Astrocyte (in vitro differentiated cells and primary cell): ENCODE results near the gene HOXA6. TPM values are rescaled to one million over a fixed set of nuclear protein-coding genes. Genes with fewer than 3 reads are reported as not detected.

ENCODE experiments used
- DNase-seq: peaks from one replicate; pipeline ENCODE4 v3.0.0-alpha.2; 2010; ENCODE audit warnings: low read depth
- FAIRE-seq: peaks from 2 replicates; lab custom pipeline; 2011; peaks lifted over from hg19 to GRCh38; lab: Jason Lieb, UNC
- H2AFZ ChIP-seq: 2 replicates; pipeline ENCODE4 v1.6.0; 2012; ENCODE audit warnings: low read depth, low read length, inconsistent platforms
- H3K27ac ChIP-seq: 2 replicates; pipeline ENCODE4 v1.5.1; 2011; ENCODE audit warnings: low read depth, low read length, inconsistent platforms
- H3K27me3 ChIP-seq: 2 replicates; pipeline ENCODE4 v1.6.0; 2011; ENCODE audit warnings: low read length, inconsistent platforms; ENCODE audit not compliant: insufficient read depth
- H3K36me3 ChIP-seq: 2 replicates; pipeline ENCODE4 v1.5.1; 2011; ENCODE audit warnings: low read length, inconsistent platforms; ENCODE audit not compliant: insufficient read depth
- H3K4me1 ChIP-seq: 2 replicates; pipeline ENCODE4 v1.5.1; 2011; ENCODE audit warnings: low read length, inconsistent platforms; ENCODE audit not compliant: insufficient read depth
- H3K4me2 ChIP-seq: 2 replicates; pipeline ENCODE4 v1.6.0; 2012; ENCODE audit warnings: low read length, inconsistent platforms
- H3K4me3 ChIP-seq: 2 replicates; pipeline ENCODE4 v1.5.1; 2011; ENCODE audit warnings: low read depth, mild to moderate bottlenecking, low read length, inconsistent platforms; ENCODE audit not compliant: insufficient read depth
- H3K79me2 ChIP-seq: 2 replicates; pipeline ENCODE4 v1.6.0; 2012; ENCODE audit warnings: mild to moderate bottlenecking, low read length, inconsistent platforms; ENCODE audit not compliant: insufficient read depth
- H3K9ac ChIP-seq: 2 replicates; pipeline ENCODE4 v1.6.0; 2012; ENCODE audit warnings: mild to moderate bottlenecking, low read length, inconsistent platforms
- H3K9me3 ChIP-seq: 2 replicates; pipeline ENCODE4 v1.5.1; 2012; ENCODE audit warnings: low read depth, mild to moderate bottlenecking, low read length, inconsistent platforms; ENCODE audit not compliant: insufficient read depth
- H4K20me1 ChIP-seq: 2 replicates; pipeline ENCODE4 v1.6.0; 2012; ENCODE audit warnings: low read length, inconsistent platforms; ENCODE audit not compliant: insufficient read depth
- H3K27ac Mint-ChIP-seq: one replicate; pipeline ENCODE4 v1.8.0; 2021; ENCODE audit warnings: mild to moderate bottlenecking, mixed read lengths; ENCODE audit not compliant: unreplicated experiment
- H3K27me3 Mint-ChIP-seq: one replicate; pipeline ENCODE4 v1.8.0; 2021; ENCODE audit warnings: low read depth, mixed read lengths; ENCODE audit not compliant: unreplicated experiment
- H3K36me3 Mint-ChIP-seq: one replicate; pipeline ENCODE4 v1.8.0; 2021; ENCODE audit warnings: low read depth, mixed read lengths; ENCODE audit not compliant: unreplicated experiment
- H3K4me1 Mint-ChIP-seq: one replicate; pipeline ENCODE4 v1.8.0; 2021; ENCODE audit warnings: low read depth, mixed read lengths; ENCODE audit not compliant: unreplicated experiment
- H3K4me3 Mint-ChIP-seq: one replicate; pipeline ENCODE4 v1.8.0; 2021; ENCODE audit warnings: mild to moderate bottlenecking, moderate library complexity, mixed read lengths; ENCODE audit not compliant: unreplicated experiment
- H3K9me3 Mint-ChIP-seq: one replicate; pipeline ENCODE4 v1.8.0; 2021; ENCODE audit warnings: mild to moderate bottlenecking, mixed read lengths; ENCODE audit not compliant: unreplicated experiment
- CTCF ChIP-seq: IDR thresholded peaks from 2 replicates; pipeline ENCODE4 v1.5.1; 2011; ENCODE audit warnings: low read depth, mild to moderate bottlenecking, inconsistent platforms, low read length, moderate library complexity; ENCODE audit not compliant: insufficient read depth
- EZH2 ChIP-seq: IDR thresholded peaks from 2 replicates; pipeline ENCODE4 v1.6.1; 2012; ENCODE audit warnings: mild to moderate bottlenecking, low read length, inconsistent platforms; ENCODE audit not compliant: insufficient read depth
- total RNA-seq: library from RNA; stranded (reverse); gene quantifications from 2 replicates; pipeline ENCODE4 v1.2.1, GENCODE V29; 2021

Gene HOXA6
- total RNA-seq, 1 donor from 2014 or later: not detected

GRCh38 chr7:27192546-27193334 is 45.2 kb upstream of the HOXA6 start:
- Histone ChIP-seq H3K79me2 (no peaks in the 10 kb centered on the region), H3K9me3 (peaks cover 3% of the 10 kb centered on the region), H3K27ac (no peak overlapping the region), H4K20me1 (peaks cover 14% of the 10 kb centered on the region), H2AFZ (no peak overlapping the region), H3K9ac (no peak overlapping the region), H3K4me3 (no peak overlapping the region), H3K36me3 (no peaks in the 10 kb centered on the region), H3K4me2 (peak overlapping the region; percentile 62), H3K27me3 (peaks cover 98% of the 10 kb centered on the region), H3K4me1 (peaks cover 3% of the 10 kb centered on the region)
- Mint-ChIP-seq H3K27ac (peak overlapping the region; percentile 26), H3K4me3 (no peak overlapping the region), H3K9me3 (peaks cover 12% of the 10 kb centered on the region), H3K4me1 (no peaks in the 10 kb centered on the region), H3K27me3 (peaks cover 89% of the 10 kb centered on the region), H3K36me3 (no peaks in the 10 kb centered on the region)
- no peak for DNase-seq
- FAIRE-seq: no peak
- TF ChIP-seq EZH2: peak; percentile 57
- TF ChIP-seq CTCF: no peak

GRCh38 chr7:27191833-27192545 is 44.4 kb upstream of the HOXA6 start:
- H3K79me2 ChIP-seq: no peaks in the 10 kb centered on the region
- no peaks in the 10 kb centered on the region for H3K36me3 Mint-ChIP-seq
- FAIRE-seq: no peak

More at GRCh38 chr7:27191833-27192545, 44.4 kb upstream of the HOXA6 start:
- DNase-seq: no peak
- Mint-ChIP-seq H3K4me1 (no peaks in the 10 kb centered on the region), H3K27ac (peak overlapping the region; percentile 26), H3K27me3 (peaks cover 89% of the 10 kb centered on the region), H3K4me3 (no peak overlapping the region), H3K9me3 (peaks cover 15% of the 10 kb centered on the region)
- Histone ChIP-seq H4K20me1 (peaks cover 11% of the 10 kb centered on the region), H3K9ac (no peak overlapping the region), H3K27me3 (peaks cover 98% of the 10 kb centered on the region), H3K4me2 (peak overlapping the region; percentile 62), H3K36me3 (no peaks in the 10 kb centered on the region), H3K9me3 (peaks cover 3% of the 10 kb centered on the region), H2AFZ (no peak overlapping the region), H3K27ac (no peak overlapping the region), H3K4me3 (no peak overlapping the region), H3K4me1 (peaks cover 3% of the 10 kb centered on the region)
- TF ChIP-seq EZH2: peak; percentile 82
- no peak for TF ChIP-seq CTCF
